HG02571 (cell line): ENCODE measurements around the gene KRT79.
"Not testable (repeated sequence)": the region's sequence is repeated elsewhere in the genome, so short reads cannot be mapped to it uniquely, and the experiment has no call there.

Experiments used
- ATAC-seq: cut with Tn5 transposase; IDR thresholded peaks from one replicate; pipeline ENCODE4 v1.9.1; 2021; ENCODE audit warnings: mild to moderate bottlenecking, moderate library complexity; ENCODE audit not compliant: unreplicated experiment

KRT79 gene

GRCh38 chr12:52833922-52834726 is at the start of gene KRT79:
Gene KRT79 (minus strand): TSS chr12:52834311. CDS start chr12:52834260, 51 bp downstream.
- no peak for ATAC-seq

DNA sequence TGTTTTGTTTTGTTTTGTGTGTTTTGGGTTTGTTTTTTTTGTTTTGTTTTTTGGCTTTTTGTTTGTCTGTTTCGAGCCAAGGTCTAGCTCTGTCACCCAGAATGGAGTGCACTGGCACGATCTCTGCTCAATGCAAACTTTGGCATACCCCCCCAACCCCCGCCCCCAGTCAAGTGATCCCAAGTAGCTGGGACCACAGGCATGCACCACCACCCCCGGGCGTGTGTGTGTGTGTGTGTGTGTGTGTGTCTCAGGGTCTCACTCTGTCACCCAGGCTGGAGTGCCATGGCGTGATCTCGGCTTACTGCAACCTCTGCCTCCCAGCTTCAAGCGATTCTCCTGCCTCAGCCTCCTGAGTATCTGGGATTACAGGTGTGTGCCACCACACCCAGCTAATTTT is 46.4 kb upstream of the KRT79 start:
- not testable (repeated sequence) for ATAC-seq

GRCh38 chr12:52879394-52880351 is 45.6 kb upstream of the KRT79 start:
- no peak for ATAC-seq

- no peak for ATAC-seq
These were observed 44.6 kb upstream of the KRT79 start for GRCh38 chr12:52878507-52879393.

GRCh38 chr12:52877242-52877641 is 43.1 kb upstream of the KRT79 start:
- no peak for ATAC-seq

DNA sequence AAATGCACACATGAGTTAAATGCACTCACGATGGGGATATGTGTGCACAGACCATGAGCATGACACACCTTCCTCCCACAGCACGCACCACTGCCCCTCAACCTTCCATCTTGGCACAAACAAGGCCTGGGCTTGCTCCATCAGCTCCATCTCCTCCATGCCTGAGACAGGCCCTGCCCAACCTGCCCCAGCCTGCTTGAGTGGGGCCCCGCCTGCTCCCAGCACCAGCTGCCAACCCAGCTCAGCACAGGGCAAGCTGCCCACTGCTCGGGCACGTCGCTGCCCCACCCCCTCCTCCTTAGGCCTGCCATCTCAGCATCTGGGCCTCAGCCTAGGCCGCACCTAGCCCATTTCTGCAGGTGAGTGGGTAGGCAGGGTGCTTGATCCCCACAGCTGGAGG is 42.3 kb upstream of the KRT79 start:
- ATAC-seq: no peak

DNA sequence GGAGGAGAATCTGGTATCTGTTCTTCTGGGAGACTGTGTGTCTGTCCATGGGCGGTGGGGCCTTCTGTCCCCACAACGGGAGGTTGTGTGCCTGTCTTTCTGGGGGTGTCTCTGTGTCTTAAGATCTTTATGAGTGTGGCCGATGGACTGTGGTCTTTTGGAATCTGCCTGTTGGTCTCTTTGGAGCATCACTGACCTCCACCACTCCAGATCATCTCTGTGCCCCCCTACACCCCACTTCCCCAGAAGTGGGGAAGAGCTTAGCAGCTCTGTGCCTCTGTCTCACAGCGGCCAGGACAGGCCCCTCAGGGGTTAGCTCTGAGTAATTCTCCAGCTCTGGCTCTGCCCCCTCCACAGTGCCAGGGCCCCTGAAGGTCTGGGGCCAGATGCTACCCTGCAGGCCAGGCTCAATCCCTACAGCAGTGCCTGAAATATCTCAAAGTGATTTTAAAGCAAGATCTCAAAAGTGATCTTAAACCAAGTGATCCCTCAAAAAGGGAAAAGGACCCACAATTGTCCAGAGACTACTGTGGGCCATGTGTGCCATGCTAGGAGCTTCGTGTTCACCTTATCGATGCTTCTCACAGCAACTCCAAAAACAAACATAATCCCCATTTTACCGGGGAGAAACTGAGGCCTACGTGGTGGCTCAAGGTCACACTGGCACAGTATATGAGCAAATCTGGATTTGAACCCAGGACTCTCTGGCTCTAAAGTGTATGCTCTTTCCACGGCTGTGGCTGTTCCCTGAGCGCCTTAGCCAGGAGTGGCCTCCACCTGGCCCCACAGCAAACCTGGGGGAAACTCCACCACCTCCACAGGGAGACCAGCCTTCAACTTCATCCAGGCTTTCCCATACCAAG is 40.7 kb upstream of the KRT79 start:
- ATAC-seq: no peak

GRCh38 chr12:52873832-52874572 is 39.9 kb upstream of the KRT79 start:
- ATAC-seq: peak; percentile 47

DNA sequence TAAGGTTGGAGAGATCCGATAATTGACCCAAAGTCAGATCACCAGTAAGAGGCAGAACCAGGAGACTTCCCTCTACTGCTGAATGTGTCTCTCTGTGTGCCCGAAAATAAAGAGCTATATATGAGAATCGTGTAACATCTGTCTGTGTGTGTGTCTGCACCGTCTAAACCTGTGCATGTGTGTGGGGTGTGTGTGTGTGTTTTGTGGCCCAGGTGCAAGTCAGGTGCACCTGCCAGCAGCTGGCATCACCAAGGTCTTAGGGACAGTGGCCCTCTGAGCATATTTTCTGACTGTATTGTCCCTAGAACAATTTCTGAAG is 39.4 kb upstream of the KRT79 start:
- ATAC-seq: no peak

DNA sequence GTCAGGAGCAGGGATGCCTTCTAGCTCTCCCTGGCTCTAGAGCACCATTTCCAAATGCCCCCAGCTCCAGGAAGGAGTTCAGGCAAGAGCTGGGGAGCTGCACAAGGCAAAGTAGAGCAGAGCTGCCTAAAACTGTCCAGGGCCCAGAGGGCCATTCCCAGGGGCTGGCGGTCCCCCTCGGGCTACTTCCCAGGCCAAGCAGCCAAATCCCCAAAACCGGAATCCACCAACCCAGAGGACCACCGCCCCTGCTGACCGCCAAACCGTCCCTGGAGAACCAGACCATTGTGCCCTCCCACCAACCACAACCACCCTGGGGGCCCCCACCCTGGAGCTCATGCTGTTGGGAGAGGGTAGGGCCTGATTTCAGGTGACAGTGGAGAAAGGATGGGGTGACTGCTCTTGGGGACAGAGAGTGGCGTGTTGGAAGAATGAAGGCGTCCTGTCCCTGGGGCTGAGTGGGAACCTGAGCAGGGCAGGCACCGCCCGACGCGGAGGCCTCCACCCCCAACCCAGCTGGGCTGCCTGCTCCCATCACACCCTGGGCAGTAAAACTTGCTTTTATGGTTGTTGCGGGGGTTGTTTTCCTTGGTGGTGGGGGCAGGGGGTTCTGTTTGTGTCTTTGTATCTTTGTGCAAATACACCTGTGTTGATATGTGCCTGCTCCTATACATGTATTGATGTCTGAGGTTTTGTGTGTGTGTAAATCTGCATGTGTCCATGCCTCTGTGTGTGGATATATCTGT is 38.7 kb upstream of the KRT79 start:
- ATAC-seq: no peak

- no peak for ATAC-seq
These were observed 37.4 kb upstream of the KRT79 start for GRCh38 chr12:52871291-52872039.

DNA sequence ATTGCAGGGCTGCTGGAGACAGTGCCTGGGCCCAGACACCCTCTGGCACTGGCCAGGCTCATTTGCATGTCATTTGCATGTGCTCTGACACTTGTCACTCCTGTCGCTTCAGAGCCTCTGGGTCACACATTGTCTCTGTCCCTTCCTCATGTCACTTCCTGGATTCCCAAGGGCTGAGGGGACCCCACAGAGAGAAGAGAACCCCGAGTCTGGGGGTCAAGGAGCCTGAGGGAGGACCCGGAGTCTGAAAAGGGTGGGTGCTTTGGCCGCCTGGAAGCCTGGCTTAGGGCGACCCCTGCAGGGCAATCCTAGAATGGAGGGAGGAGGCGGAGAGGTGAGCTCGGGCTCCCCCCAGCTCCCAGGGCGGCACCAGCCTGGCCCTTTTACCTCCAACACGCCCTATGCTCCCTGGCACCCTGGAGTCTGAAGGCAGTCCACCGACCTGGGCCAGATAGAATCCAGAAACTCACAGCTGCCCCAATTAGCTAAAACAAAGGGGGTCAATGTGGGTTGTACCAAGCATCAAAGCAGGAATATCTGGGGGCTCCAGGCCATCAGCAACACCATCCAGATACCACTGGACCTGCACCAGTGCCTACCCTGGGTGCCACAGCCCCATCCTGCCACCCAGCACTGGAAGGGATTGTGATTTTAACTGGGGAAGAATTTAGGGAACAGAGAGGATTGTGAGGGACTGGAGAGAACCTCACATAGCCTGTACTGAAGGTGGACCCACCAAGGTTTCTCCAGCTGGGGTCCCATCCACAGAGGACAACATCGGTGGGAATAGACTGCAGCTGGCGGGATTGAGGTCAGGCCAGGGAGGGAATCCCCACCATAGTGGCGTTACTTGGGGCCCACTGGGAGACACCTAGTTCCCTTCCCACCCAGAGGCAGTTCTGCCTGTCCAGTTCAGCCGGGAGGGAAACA is 36.5 kb upstream of the KRT79 start:
- peak; percentile 42 for ATAC-seq

DNA sequence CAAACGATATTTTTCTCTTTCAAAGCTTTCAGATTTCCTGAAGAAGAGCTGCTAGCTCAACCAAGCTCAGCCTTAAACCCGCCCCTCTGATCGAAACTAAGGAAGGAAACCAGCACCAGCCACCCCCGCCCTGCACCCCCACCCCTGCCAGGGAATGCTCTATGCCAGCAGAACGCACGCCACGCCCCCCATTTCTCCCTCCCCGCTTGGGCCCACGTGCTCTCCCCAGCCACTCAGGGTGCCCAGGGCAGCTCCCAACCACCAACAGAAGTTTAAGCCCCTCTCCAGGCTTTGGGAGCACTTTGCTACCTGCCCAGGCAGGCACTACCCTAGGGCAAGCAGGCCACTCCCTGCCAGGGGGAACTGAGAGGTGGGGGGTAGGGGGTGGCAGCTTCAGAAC is 33.5 kb upstream of the KRT79 start:
- ATAC-seq: no peak

GRCh38 chr12:52867152-52867551 is 33.0 kb upstream of the KRT79 start:
- ATAC-seq: no peak

GRCh38 chr12:52865090-52865944 is 31.2 kb upstream of the KRT79 start:
- ATAC-seq: no peak

DNA sequence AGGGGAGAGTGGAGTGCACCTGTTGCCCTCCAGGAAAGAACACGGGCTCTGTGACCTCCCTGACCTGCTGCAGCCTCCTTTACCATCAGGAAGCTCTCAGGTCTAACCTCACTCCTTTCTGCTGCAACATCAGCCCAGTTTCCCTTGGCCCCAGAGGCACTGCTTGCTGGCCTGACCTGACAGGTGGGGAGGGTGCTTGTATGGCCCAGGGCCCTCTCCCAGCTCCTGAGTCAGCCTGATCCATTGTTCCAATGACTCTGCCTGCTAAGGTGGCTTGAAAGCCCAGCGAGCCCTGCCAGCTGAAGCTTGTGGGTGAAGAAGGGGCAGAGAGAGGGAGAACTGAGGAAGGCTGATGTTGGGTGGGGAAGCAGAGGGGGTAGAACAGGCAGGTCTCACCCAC is 27.9 kb upstream of the KRT79 start:
- ATAC-seq: no peak
